ENCODE results near the gene ATP6AP1. TPM values are rescaled to one million over a fixed set of nuclear protein-coding genes. Genes with fewer than 3 reads are reported as not detected.
"Not testable (repeated sequence)": the region's sequence is repeated elsewhere in the genome, so short reads cannot be mapped to it uniquely, and the experiment has no call there.

The ATP6AP1 gene
- total RNA-seq, 1 experiment from 2014 or later: 119 TPM

DNA sequence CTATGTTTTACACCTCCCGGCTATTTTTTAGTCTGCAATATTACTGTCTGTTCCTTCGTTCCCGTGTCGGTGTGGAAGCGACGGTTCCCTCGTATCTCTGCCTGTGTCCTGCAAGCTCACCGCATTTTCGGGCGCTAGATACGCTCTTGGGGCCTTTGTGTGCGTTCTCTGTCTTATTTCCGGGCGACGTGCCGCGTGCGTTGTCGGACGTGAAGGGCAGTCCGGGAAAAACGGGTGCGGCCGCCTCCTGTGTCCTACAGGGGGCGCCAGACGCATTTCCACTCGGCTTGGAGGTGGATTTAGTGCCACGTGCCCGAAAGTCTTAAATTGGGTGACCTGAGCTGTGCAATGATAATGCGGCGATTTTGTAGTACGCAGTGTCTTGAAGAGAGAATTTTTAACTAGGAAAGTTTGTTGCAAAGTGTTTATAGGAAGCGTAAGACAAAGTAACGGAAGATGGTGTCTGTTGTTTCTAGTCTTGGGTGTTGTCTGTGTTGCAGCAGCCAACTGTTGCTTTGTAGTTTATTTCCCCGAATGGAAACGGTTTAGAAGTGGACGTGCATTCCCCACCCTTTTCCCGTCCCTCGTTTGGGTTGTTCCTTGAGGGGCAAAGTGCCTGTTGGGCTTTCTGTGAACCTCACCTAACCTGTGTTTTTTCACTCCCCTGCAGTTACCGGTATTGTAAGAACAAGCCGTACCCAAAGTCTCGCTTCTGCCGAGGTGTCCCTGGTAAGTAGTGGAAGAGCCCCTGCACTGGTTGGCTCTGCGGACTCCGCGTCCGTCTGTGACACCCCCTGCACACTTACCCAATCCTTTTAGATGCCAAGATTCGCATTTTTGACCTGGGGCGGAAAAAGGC, 29.6 kb upstream of the ATP6AP1 start:
- Histone ChIP-seq H3K4me1 (replicated peaks; ENCODE audit: insufficient read depth) (peaks cover 12% of the 10 kb centered on the region), H3K36me3 (ENCODE audit: low read depth) (peaks cover 20% of the 10 kb centered on the region), H3K9me3 (ENCODE audit: insufficient read depth, low read depth) (no peaks in the 10 kb centered on the region), H4K20me1 (ENCODE audit: insufficient read depth) (peaks cover 22% of the 10 kb centered on the region), H3F3A (ENCODE audit: insufficient read depth, low read depth) (peaks cover 52% of the 10 kb centered on the region), H3K9me2 (ENCODE audit: insufficient read depth) (no peaks in the 10 kb centered on the region), H3K4me2 (peak overlapping the region; percentile 94), H3K27ac (peak overlapping the region; percentile 97), H3K79me2 (ENCODE audit: low read depth) (peaks cover 29% of the 10 kb centered on the region), H3K4me3 (peak overlapping the region; percentile 93), H3K27me3 (ENCODE audit: insufficient read depth, low read depth) (no peaks in the 10 kb centered on the region), H2AFZ (no peak overlapping the region)
- peak; percentile 59 to 89 for DNase-seq
- intact Hi-C loops (cut with micrococcal nuclease; ENCODE audit: unreplicated experiment): loop anchor here (5.0 kb wide), 4 partner anchors 43 to 133 kb away; partner anchors contain the start of genes FAM50A, PLXNA3 and UBL4A
- CTCF ChIA-PET: interaction anchor here (1.2 to 4.4 kb wide), 2 partner anchors 11 to 25 kb away, joined by 5 to 14 read pairs; partner anchors contain the start of genes DNASE1L1 and FLNA
- TF ChIP-seq EZH2 (IDR thresholded peaks at IDR 0.05; ENCODE audit: low read depth): no peak
- TF ChIP-seq, protein P1, sequence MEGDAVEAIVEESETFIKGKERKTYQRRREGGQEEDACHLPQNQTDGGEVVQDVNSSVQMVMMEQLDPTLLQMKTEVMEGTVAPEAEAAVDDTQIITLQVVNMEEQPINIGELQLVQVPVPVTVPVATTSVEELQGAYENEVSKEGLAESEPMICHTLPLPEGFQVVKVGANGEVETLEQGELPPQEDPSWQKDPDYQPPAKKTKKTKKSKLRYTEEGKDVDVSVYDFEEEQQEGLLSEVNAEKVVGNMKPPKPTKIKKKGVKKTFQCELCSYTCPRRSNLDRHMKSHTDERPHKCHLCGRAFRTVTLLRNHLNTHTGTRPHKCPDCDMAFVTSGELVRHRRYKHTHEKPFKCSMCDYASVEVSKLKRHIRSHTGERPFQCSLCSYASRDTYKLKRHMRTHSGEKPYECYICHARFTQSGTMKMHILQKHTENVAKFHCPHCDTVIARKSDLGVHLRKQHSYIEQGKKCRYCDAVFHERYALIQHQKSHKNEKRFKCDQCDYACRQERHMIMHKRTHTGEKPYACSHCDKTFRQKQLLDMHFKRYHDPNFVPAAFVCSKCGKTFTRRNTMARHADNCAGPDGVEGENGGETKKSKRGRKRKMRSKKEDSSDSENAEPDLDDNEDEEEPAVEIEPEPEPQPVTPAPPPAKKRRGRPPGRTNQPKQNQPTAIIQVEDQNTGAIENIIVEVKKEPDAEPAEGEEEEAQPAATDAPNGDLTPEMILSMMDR (conservative IDR thresholded peaks at IDR 0.05): peak; percentile 88
- POLR2A ChIA-PET (ENCODE audit: unreplicated experiment): interaction anchor here (0.6 to 0.7 kb wide), 4 partner anchors 11 to 464 kb away, joined by 3 to 6 read pairs (median 4); partner anchors contain the start of gene NAA10
- BruUV-seq (replicated peaks): TSS peak; percentile 73

DNA sequence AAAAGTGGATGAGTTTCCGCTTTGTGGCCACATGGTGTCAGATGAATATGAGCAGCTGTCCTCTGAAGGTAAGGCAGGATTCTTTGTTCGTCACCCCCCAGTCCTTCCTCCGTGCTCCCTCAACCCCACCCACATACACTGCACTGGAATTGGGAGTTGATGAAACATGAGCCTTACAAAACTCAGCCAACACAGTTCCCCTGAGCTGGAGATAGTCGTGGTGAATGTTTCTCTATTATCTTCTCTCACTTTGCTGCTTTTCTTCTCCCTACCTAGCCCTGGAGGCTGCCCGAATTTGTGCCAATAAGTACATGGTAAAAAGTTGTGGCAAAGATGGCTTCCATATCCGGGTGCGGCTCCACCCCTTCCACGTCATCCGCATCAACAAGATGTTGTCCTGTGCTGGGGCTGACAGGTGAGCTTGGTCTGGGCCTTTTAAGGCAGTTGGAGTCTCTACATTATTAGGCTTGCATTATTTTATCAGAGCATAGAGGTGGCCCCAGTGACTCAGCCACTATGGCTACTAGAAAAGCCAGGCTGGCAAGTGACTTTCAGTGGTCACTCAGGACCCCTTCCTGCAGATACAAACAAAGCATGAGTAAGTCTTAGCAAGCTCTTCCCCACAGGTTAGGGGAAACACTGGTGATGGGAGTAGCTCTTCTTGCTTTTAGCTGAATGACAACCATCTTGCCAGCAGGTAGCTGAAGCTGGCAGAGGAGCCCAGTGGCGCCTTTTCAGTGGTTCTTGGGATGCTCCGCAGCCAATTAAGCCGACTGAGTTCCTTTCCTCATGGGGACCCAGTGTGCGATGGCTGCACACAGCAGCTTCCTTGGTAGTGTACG, 28.7 kb upstream of the ATP6AP1 start:
- intact Hi-C loops (cut with micrococcal nuclease; ENCODE audit: unreplicated experiment): loop anchor here (5.0 kb wide), 4 partner anchors 43 to 133 kb away; partner anchors contain the start of genes FAM50A, PLXNA3 and UBL4A

DNA sequence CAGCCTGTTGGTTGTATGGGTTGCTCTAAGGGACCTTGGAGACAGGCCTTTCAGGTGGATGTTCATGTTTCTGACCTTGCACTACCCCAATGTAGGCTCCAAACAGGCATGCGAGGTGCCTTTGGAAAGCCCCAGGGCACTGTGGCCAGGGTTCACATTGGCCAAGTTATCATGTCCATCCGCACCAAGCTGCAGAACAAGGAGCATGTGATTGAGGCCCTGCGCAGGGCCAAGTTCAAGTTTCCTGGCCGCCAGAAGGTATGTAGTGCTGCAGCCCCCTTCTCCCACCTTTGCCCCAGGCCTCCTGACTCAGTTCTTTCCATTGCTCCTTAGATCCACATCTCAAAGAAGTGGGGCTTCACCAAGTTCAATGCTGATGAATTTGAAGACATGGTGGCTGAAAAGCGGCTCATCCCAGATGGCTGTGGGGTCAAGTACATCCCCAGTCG, 28.1 kb upstream of the ATP6AP1 start:
- H3K9me2 ChIP-seq (ENCODE audit: insufficient read depth); BruUV-seq (replicated peaks); H3K9me3 ChIP-seq (ENCODE audit: insufficient read depth, low read depth); DNase-seq; intact Hi-C loops (cut with micrococcal nuclease; ENCODE audit: unreplicated experiment); H3K27me3 ChIP-seq (ENCODE audit: insufficient read depth, low read depth); H2AFZ ChIP-seq: not testable (repeated sequence)
- peaks cover 52% of the 10 kb centered on the region for H3F3A ChIP-seq (ENCODE audit: insufficient read depth, low read depth)
- peaks cover 22% of the 10 kb centered on the region for H4K20me1 ChIP-seq (ENCODE audit: insufficient read depth)
- H3K27ac ChIP-seq: peak overlapping the region; percentile 97
- peaks cover 29% of the 10 kb centered on the region for H3K79me2 ChIP-seq (ENCODE audit: low read depth)
- peak overlapping the region; percentile 94 for H3K4me2 ChIP-seq
- H3K36me3 ChIP-seq (ENCODE audit: low read depth): peaks cover 20% of the 10 kb centered on the region
- peak overlapping the region; percentile 93 for H3K4me3 ChIP-seq
- peaks cover 12% of the 10 kb centered on the region for H3K4me1 ChIP-seq (replicated peaks; ENCODE audit: insufficient read depth)
- ChIA-PET POLR2A (ENCODE audit: unreplicated experiment) (interaction anchor here (1.1 kb wide), 1 partner anchor 90 kb away, joined by 5 read pairs; the partner anchor contains the start of gene SLC10A3), CTCF (interaction anchor here (4.4 kb wide), 1 partner anchor 26 kb away, joined by 14 read pairs; the partner anchor contains the start of gene FLNA)

More for the DNA sequence above, 28.7 kb upstream of the ATP6AP1 start:
- Histone ChIP-seq H2AFZ (no peak overlapping the region), H3F3A (ENCODE audit: insufficient read depth, low read depth) (peaks cover 52% of the 10 kb centered on the region), H3K36me3 (ENCODE audit: low read depth) (peaks cover 20% of the 10 kb centered on the region), H3K9me3 (ENCODE audit: insufficient read depth, low read depth) (no peaks in the 10 kb centered on the region), H4K20me1 (ENCODE audit: insufficient read depth) (peaks cover 22% of the 10 kb centered on the region), H3K4me1 (replicated peaks; ENCODE audit: insufficient read depth) (peaks cover 12% of the 10 kb centered on the region), H3K79me2 (ENCODE audit: low read depth) (peaks cover 29% of the 10 kb centered on the region), H3K27me3 (ENCODE audit: insufficient read depth, low read depth) (no peaks in the 10 kb centered on the region), H3K4me2 (peak overlapping the region; percentile 94), H3K9me2 (ENCODE audit: insufficient read depth) (no peaks in the 10 kb centered on the region), H3K4me3 (peak overlapping the region; percentile 93), H3K27ac (peak overlapping the region; percentile 97)
- BruUV-seq (replicated peaks): no TSS peak
- no peak for TF ChIP-seq EZH2 (IDR thresholded peaks at IDR 0.05; ENCODE audit: low read depth)
- TF ChIP-seq, protein P1 (conservative IDR thresholded peaks at IDR 0.05): no peak
- ChIA-PET CTCF (interaction anchor here (4.4 kb wide), 1 partner anchor 26 kb away, joined by 14 read pairs; the partner anchor contains the start of gene FLNA), POLR2A (ENCODE audit: unreplicated experiment) (interaction anchor here (0.6 kb wide), 1 partner anchor 12 kb away, joined by 4 read pairs; no protein-coding TSS in a partner anchor)
- no peak for DNase-seq
